Neural progenitor cell (in vitro differentiated cells): ENCODE measurements around the gene S1PR4. TPM values are rescaled to one million over a fixed set of nuclear protein-coding genes. Genes with fewer than 3 reads are reported as not detected.

Source experiments
- DNase-seq: peaks from one replicate; pipeline ENCODE4 v3.0.0-alpha.2; 2016; ENCODE audit warnings: low spot score
- H2AFZ ChIP-seq: fragments of 200-600 bp; sonication (generic); replicated peaks from 2 replicates; pipeline ENCODE4 v1.6.1; 2016; ENCODE audit warnings: antibody characterized with exemption
- H3F3A ChIP-seq: fragments of 200-600 bp; sonication (generic); 2 replicates; pipeline ENCODE4 v1.6.1; 2016; ENCODE audit warnings: antibody characterized with exemption, low read depth
- H3K27ac ChIP-seq: fragments of 200-600 bp; sonication (generic); 2 replicates; pipeline ENCODE4 v1.5.1; 2016; ENCODE audit warnings: mild to moderate bottlenecking
- H3K27me3 ChIP-seq: fragments of 200-600 bp; sonication (generic); 2 replicates; pipeline ENCODE4 v1.6.1; 2016; ENCODE audit warnings: mild to moderate bottlenecking, moderate library complexity
- H3K36me3 ChIP-seq: fragments of 200-600 bp; sonication (generic); 2 replicates; pipeline ENCODE4 v1.5.1; 2016
- H3K4me1 ChIP-seq: fragments of 200-600 bp; sonication (generic); 2 replicates; pipeline ENCODE4 v1.6.1; 2016; ENCODE audit warnings: mixed run types
- H3K4me2 ChIP-seq: fragments of 200-600 bp; sonication (generic); 2 replicates; pipeline ENCODE4 v1.6.1; 2016
- H3K4me3 ChIP-seq: fragments of 200-600 bp; sonication (generic); 2 replicates; pipeline ENCODE4 v1.5.1; 2016
- H3K79me2 ChIP-seq: fragments of 200-600 bp; sonication (generic); 2 replicates; pipeline ENCODE4 v1.6.1; 2016; ENCODE audit warnings: low read depth
- H3K9ac ChIP-seq: fragments of 200-600 bp; sonication (generic); 2 replicates; pipeline ENCODE4 v1.6.1; 2016
- H3K9me3 ChIP-seq: fragments of 200-600 bp; sonication (generic); 2 replicates; pipeline ENCODE4 v1.5.1; 2016; ENCODE audit warnings: low read depth
- H4K20me1 ChIP-seq: fragments of 200-600 bp; sonication (generic); 2 replicates; pipeline ENCODE4 v1.6.1; 2016; ENCODE audit warnings: low read depth
- H3K27ac Mint-ChIP-seq: 3 replicates; pipeline ENCODE4 v1.8.0; 2021; ENCODE audit warnings: mixed read lengths
- H3K27me3 Mint-ChIP-seq: 2 replicates; pipeline ENCODE4 v1.8.0; 2022; ENCODE audit warnings: low read depth, mild to moderate bottlenecking, inconsistent platforms, moderate library complexity, mixed read lengths; ENCODE audit not compliant: insufficient read depth
- H3K36me3 Mint-ChIP-seq: 3 replicates; pipeline ENCODE4 v1.8.0; 2021; ENCODE audit warnings: mixed read lengths
- H3K4me1 Mint-ChIP-seq: 3 replicates; pipeline ENCODE4 v1.8.0; 2021; ENCODE audit warnings: mixed read lengths
- H3K4me3 Mint-ChIP-seq: 3 replicates; pipeline ENCODE4 v1.8.0; 2021; ENCODE audit warnings: mild to moderate bottlenecking, moderate library complexity, mixed read lengths
- H3K9me3 Mint-ChIP-seq: 3 replicates; pipeline ENCODE4 v1.8.0; 2020; ENCODE audit warnings: mixed read lengths
- CTCF ChIP-seq: fragments of 200-600 bp; sonication (generic); IDR thresholded peaks from 2 replicates; pipeline ENCODE4 v1.5.1; 2017; ENCODE audit warnings: antibody characterized with exemption, mild to moderate bottlenecking
- EZH2 ChIP-seq: fragments of 200-600 bp; sonication (generic); IDR thresholded peaks from 2 replicates; pipeline ENCODE4 v1.6.1; 2017; ENCODE audit warnings: antibody characterized with exemption, mild to moderate bottlenecking, moderate library complexity
- EZH2phosphoT487 ChIP-seq: fragments of 200-600 bp; sonication (generic); IDR thresholded peaks from 2 replicates; pipeline ENCODE4 v1.6.1; 2017; ENCODE audit warnings: antibody characterized with exemption
- total RNA-seq: library from RNA; depleted of rRNA; stranded (reverse); fragments of >200 nt; gene quantifications from 2 replicates; pipeline ENCODE4 v1.2.3, GENCODE V29; 2015; ENCODE audit warnings: low replicate concordance

The S1PR4 gene
- total RNA-seq, 1 donor from 2014 or later, result not detected

DNA sequence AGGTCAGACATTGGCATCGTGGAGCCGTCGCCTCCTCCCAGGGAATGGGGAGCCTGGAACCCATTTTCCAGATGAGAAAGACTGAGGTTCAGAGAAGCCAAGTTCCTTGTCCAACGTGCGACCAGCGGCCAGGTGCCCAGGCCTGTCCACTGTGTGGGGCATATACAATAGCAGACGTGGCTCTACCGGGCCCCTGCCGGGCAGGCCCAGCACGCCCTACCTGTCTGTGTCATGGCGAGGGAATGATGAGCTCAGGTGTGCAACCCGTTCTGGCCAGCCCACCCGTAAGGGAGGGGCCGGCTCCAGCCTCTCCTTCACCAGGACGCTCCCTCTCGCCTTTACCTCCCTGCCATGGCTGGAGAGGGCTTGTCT, 41.9 kb upstream of the S1PR4 start:
- no peak overlapping the region for H2AFZ ChIP-seq
- no peak overlapping the region for H3K27ac ChIP-seq
- H3K27me3 ChIP-seq, result no peaks in the 10 kb centered on the region
- Mint-ChIP-seq H3K9me3 (no peaks in the 10 kb centered on the region), H3K36me3 (no peaks in the 10 kb centered on the region), H3K4me1 (peaks cover 2% of the 10 kb centered on the region), H3K27ac (no peak overlapping the region), H3K27me3 (peaks cover 13% of the 10 kb centered on the region), H3K4me3 (no peak overlapping the region)
- no peak overlapping the region for H3K4me2 ChIP-seq
- H3K4me1 ChIP-seq, result no peaks in the 10 kb centered on the region
- no peak overlapping the region for H3K4me3 ChIP-seq
- H3K36me3 ChIP-seq, result no peaks in the 10 kb centered on the region
- H3K9me3 ChIP-seq, result no peaks in the 10 kb centered on the region
- H3K9ac ChIP-seq, result no peak overlapping the region
- TF ChIP-seq EZH2 (no peak), EZH2phosphoT487 (no peak), CTCF (no peak)
- H3K79me2 ChIP-seq, result no peaks in the 10 kb centered on the region
- no peak for DNase-seq
- H3F3A ChIP-seq, result no peaks in the 10 kb centered on the region
- no peaks in the 10 kb centered on the region for H4K20me1 ChIP-seq

DNA sequence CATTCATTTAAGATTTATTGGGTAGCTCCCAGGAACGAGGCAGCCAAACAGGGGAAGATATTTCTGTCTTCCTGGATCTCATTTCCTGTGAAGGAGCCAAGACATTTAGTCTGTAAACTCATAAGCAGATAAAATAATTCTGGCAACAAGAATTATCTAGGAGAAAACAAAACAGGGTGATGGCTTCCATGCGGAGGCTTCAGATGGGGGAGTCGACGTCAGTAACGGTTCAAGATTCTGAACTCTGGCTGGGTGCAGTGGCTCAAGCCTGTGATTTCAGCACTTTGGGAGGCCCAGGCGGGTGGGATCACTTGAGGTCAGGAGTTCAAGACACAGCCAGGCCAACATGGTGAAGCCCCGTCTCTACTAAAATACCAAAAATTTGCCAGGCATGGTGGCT, 41.5 kb upstream of the S1PR4 start:
- no peak overlapping the region for H3K27ac Mint-ChIP-seq
- peaks cover 2% of the 10 kb centered on the region for H3K4me1 Mint-ChIP-seq
- H3K36me3 Mint-ChIP-seq, result no peaks in the 10 kb centered on the region
- Histone ChIP-seq H2AFZ (no peak overlapping the region), H3K27me3 (no peaks in the 10 kb centered on the region), H3K9me3 (no peaks in the 10 kb centered on the region), H3K36me3 (no peaks in the 10 kb centered on the region), H4K20me1 (no peaks in the 10 kb centered on the region), H3K4me3 (no peak overlapping the region), H3K4me1 (no peaks in the 10 kb centered on the region), H3K9ac (no peak overlapping the region), H3K27ac (no peak overlapping the region), H3K4me2 (no peak overlapping the region), H3K79me2 (no peaks in the 10 kb centered on the region), H3F3A (no peaks in the 10 kb centered on the region)
- no peak for DNase-seq
- H3K4me3 Mint-ChIP-seq, result no peak overlapping the region
- no peak for TF ChIP-seq CTCF
- TF ChIP-seq EZH2phosphoT487, result no peak
- no peak for TF ChIP-seq EZH2
- H3K9me3 Mint-ChIP-seq, result no peaks in the 10 kb centered on the region
- H3K27me3 Mint-ChIP-seq, result peaks cover 13% of the 10 kb centered on the region

DNA sequence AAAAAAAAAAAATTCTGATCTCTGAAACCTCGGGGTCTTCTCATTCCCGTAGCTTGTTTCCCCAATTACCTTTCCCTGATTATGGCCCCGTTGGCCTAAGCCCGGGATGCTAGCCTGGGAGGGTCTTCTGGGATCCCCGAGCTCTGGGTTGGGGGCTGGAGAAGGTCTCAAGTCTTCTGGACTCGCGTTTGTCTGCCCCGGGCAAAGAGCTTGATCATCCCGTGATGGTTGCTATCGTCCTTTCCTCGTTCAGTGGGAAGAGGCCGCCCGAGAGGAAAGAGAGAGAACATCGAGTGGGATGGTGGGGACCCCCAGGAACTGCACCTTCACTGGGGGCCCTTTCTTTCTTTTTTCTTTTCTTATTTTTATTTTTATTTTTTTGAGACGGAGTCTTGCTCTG, 40.3 kb upstream of the S1PR4 start:
- no peak for DNase-seq
- Mint-ChIP-seq H3K9me3 (no peaks in the 10 kb centered on the region), H3K27ac (no peak overlapping the region), H3K36me3 (no peaks in the 10 kb centered on the region), H3K4me1 (no peaks in the 10 kb centered on the region), H3K4me3 (no peak overlapping the region), H3K27me3 (peaks cover 7% of the 10 kb centered on the region)
- Histone ChIP-seq H3K4me2 (no peak overlapping the region), H3K27ac (no peak overlapping the region), H3K9ac (no peak overlapping the region), H3K79me2 (no peaks in the 10 kb centered on the region), H3K36me3 (no peaks in the 10 kb centered on the region), H3K9me3 (no peaks in the 10 kb centered on the region), H4K20me1 (no peaks in the 10 kb centered on the region), H2AFZ (no peak overlapping the region), H3K4me1 (no peaks in the 10 kb centered on the region), H3K4me3 (no peak overlapping the region), H3K27me3 (no peaks in the 10 kb centered on the region), H3F3A (no peaks in the 10 kb centered on the region)
- TF ChIP-seq CTCF, result no peak
- no peak for TF ChIP-seq EZH2phosphoT487

GRCh38 chr19:3140667-3141038, 37.9 kb upstream of the S1PR4 start:
- no peaks in the 10 kb centered on the region for H3K9me3 Mint-ChIP-seq
- Histone ChIP-seq H3F3A (no peaks in the 10 kb centered on the region), H3K79me2 (no peaks in the 10 kb centered on the region), H3K27me3 (no peaks in the 10 kb centered on the region), H3K27ac (no peak overlapping the region), H2AFZ (no peak overlapping the region), H3K36me3 (no peaks in the 10 kb centered on the region), H3K4me2 (no peak overlapping the region), H3K4me1 (no peaks in the 10 kb centered on the region), H3K9me3 (no peaks in the 10 kb centered on the region), H3K4me3 (no peak overlapping the region), H3K9ac (no peak overlapping the region), H4K20me1 (no peaks in the 10 kb centered on the region)
- TF ChIP-seq CTCF (no peak), EZH2 (no peak), EZH2phosphoT487 (no peak)
- no peak for DNase-seq
- no peaks in the 10 kb centered on the region for H3K36me3 Mint-ChIP-seq
- no peak overlapping the region for H3K27ac Mint-ChIP-seq
- H3K4me3 Mint-ChIP-seq, result no peak overlapping the region
- no peaks in the 10 kb centered on the region for H3K4me1 Mint-ChIP-seq
- peaks cover 5% of the 10 kb centered on the region for H3K27me3 Mint-ChIP-seq
